ENCODE measurements around the gene ZIK1.

- TF ChIP-seq CTCF (IDR thresholded peaks at IDR 0.05) (no peak), POLR2A (IDR thresholded peaks at IDR 0.05) (no peak), EP300 (IDR thresholded peaks at IDR 0.05) (no peak)
Observed at GRCh38 chr19:57537953-57538547, 45.9 kb upstream of the ZIK1 start.
